ENCODE results near the gene SORCS2.

GRCh38 chr4:7276515-7276914 lies 84.2 kb downstream of the SORCS2 start:
- TF ChIP-seq CTCF (IDR thresholded peaks at IDR 0.05; ENCODE audit: low read depth, low read length, poor library complexity, severe bottlenecking): no peak
- no peak for TF ChIP-seq EZH2phosphoT487 (IDR thresholded peaks at IDR 0.05; ENCODE audit: borderline replicate concordance, low read length)

Measured in DOHH2 (cell line).